ENCODE measurements around the gene UTS2R. TPM values are rescaled to one million over a fixed set of nuclear protein-coding genes. Genes with fewer than 3 reads are reported as not detected.

Gene UTS2R
- total RNA-seq, 2 donors from 2014 or later = 0.40 TPM; not detected in 1

DNA sequence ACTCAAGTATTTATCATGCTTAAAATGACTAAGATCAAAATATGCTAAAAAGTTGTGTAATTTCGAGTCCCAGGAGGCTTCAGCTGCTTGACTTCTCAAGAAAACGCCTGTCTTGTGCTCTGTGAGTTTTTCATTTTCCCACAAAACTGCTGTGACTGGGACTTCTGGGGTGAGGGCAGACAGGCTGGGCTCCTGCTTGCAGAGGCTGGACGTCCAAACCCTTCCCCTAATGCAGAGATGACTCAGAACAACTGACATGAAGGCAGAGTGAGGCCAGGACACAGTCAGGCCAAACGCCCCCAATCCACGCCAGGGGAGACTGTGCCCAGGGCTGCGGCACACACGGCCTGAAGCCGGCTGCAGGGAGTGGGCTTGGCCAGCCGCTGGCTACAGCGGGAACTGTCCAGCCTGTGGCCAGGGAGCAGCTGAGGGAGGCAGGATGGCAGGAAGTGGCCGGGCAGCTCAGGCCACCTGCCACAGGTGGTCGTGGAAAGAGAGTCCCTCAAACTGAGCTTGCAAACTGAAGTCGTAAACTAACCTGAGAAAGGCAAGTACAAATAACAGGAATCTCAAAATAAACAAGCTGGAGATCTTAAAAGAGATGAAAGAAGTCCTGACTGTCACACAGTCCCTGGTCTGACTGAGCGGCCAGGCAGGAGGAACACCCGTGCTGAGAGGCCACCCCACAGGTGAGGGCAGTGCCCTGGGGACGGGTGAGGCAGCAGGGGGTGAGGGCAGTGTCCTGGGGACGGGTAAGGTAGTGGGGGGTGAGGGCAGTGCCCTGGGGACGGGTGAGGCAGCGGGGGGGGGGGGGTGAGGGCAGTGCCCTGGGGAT, 25.3 kb downstream of the UTS2R start:
- no peaks in the 10 kb centered on the region for H3K9me3 ChIP-seq (ENCODE audit: control insufficient read depth, low read length)
- no peaks in the 10 kb centered on the region for H3K36me3 ChIP-seq (ENCODE audit: control insufficient read depth, insufficient read depth, low read length)
- 85 to 92% methylated on average over 11 to 16 of the region's 19 CpGs for WGBS, 2 experiments (ENCODE audit: insufficient coverage in 1 of 2, insufficient read length in 1 of 2)
- no peak overlapping the region for H3K27ac ChIP-seq (ENCODE audit: low read depth, low read length)
- Mint-ChIP-seq H3K27me3 (ENCODE audit: insufficient read depth) (no peaks in the 10 kb centered on the region), H3K36me3 (ENCODE audit: low read depth) (peaks cover 20% of the 10 kb centered on the region), H3K27ac (no peak overlapping the region), H3K4me1 (peaks cover 3% of the 10 kb centered on the region), H3K4me3 (no peak overlapping the region), H3K9me3 (no peaks in the 10 kb centered on the region)
- H3K4me1 ChIP-seq (ENCODE audit: control insufficient read depth, insufficient read depth, low read length) = no peaks in the 10 kb centered on the region
- H3K9ac ChIP-seq (ENCODE audit: extremely low read depth, low read length, poor library complexity, severe bottlenecking) = no peak overlapping the region
- no peak for TF ChIP-seq CTCF (conservative IDR thresholded peaks at IDR 0.05)
- H3K27me3 ChIP-seq (ENCODE audit: control insufficient read depth, insufficient read depth, low read length, poor library complexity, severe bottlenecking) = no peaks in the 10 kb centered on the region
- H3K4me3 ChIP-seq (ENCODE audit: low read length) = no peak overlapping the region
- no peak for DNase-seq

- H3K27me3 Mint-ChIP-seq (ENCODE audit: insufficient read depth) = no peaks in the 10 kb centered on the region
- WGBS, 2 experiments (ENCODE audit: insufficient coverage in 1 of 2, insufficient read length in 1 of 2) = 94 to 95% methylated on average over 28 to 38 of the region's 38 CpGs
- no peaks in the 10 kb centered on the region for H3K9me3 Mint-ChIP-seq
Measured at GRCh38 chr17:82397449-82398335, 26.1 kb downstream of the UTS2R start.

More at GRCh38 chr17:82397449-82398335, 26.1 kb downstream of the UTS2R start:
- Histone ChIP-seq H3K36me3 (ENCODE audit: control insufficient read depth, insufficient read depth, low read length) (no peaks in the 10 kb centered on the region), H3K4me3 (ENCODE audit: low read length) (no peak overlapping the region), H3K27me3 (ENCODE audit: control insufficient read depth, insufficient read depth, low read length, poor library complexity, severe bottlenecking) (no peaks in the 10 kb centered on the region), H3K9ac (ENCODE audit: extremely low read depth, low read length, poor library complexity, severe bottlenecking) (no peak overlapping the region), H3K27ac (ENCODE audit: low read depth, low read length) (no peak overlapping the region), H3K9me3 (ENCODE audit: control insufficient read depth, low read length) (no peaks in the 10 kb centered on the region), H3K4me1 (ENCODE audit: control insufficient read depth, insufficient read depth, low read length) (no peaks in the 10 kb centered on the region)
- no peak overlapping the region for H3K4me3 Mint-ChIP-seq
- no peak for DNase-seq
- TF ChIP-seq CTCF (conservative IDR thresholded peaks at IDR 0.05) = no peak
- H3K27ac Mint-ChIP-seq = no peak overlapping the region
- H3K36me3 Mint-ChIP-seq (ENCODE audit: low read depth) = peaks cover 22% of the 10 kb centered on the region
- H3K4me1 Mint-ChIP-seq = no peaks in the 10 kb centered on the region
